CD4-positive, alpha-beta T cell treated with Interleukin-17A for 1 hour (primary cell): ENCODE data around the gene PLD3.

ENCODE experiments used
- DNase-seq: peaks from one replicate; pipeline ENCODE4 v3.0.0-alpha.2; 2020

PLD3 gene, protein sequence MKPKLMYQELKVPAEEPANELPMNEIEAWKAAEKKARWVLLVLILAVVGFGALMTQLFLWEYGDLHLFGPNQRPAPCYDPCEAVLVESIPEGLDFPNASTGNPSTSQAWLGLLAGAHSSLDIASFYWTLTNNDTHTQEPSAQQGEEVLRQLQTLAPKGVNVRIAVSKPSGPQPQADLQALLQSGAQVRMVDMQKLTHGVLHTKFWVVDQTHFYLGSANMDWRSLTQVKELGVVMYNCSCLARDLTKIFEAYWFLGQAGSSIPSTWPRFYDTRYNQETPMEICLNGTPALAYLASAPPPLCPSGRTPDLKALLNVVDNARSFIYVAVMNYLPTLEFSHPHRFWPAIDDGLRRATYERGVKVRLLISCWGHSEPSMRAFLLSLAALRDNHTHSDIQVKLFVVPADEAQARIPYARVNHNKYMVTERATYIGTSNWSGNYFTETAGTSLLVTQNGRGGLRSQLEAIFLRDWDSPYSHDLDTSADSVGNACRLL

DNA sequence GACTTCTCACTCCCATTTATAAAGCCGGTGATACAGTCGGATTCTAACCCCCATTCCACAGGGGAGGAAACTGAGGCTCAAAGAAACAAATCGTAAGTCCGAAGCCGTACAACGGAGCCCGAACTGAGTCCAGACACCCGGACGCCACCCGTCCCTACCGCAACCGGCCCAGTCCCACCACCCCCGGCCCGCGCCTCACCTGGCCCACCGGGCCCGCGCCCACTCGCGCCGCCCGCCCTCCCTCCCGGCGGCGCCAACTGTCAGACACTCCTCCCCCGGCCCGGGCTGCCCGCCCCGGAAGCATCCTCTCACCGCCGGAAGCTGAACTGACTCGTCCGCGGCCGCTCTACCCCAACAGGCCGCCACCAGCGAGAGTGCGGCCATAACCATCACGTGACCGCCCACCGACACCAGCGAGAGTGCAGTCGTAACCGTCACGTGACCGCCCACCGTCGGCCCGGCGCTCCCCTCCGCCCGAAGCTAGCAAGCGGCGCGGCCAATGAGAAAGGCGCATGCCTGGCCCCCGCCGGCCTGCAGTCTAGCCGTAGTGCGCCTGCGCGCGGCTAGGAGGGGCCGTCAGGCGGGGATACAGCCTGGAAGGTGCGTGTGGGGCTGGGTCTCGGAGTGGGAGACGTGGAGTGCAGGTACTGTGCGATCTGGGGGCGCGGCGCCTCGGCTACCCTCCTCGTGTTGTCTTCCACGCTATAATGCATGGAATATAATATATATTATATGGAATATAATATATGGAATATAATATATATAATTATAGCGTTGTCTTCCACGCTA lies at the start of gene PLD3, which contains the start of gene C19orf47:
Gene PLD3 (plus strand): TSS at position 571 of the 789 bp plus-strand sequence. CDS start 17,789 bp downstream, outside the sequence.
Gene C19orf47 (minus strand): TSS at position 273 of the 789 bp plus-strand sequence. CDS start 6,540 bp downstream, outside the sequence.
- peak; percentile 99 for DNase-seq

DNA sequence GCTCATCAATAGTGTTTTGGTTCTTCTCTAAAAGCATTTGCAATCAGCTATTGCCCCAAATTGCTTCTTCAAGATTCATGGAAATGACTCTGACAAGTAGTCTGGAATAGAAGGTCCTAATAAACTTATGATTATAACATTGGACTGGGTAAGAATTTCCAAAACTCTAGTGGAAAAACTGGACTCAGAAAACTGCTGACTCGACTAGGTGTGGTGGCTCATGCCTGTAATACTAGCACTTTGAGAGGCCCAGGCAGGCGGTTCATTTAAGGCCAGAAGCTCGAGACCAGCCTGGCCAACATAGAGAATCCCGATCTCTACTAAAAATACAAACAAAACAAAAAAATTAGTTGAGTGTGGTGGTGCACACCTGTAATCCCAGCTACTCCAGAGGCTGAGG lies 47.8 kb upstream of the PLD3 start:
- DNase-seq, result no peak

DNA sequence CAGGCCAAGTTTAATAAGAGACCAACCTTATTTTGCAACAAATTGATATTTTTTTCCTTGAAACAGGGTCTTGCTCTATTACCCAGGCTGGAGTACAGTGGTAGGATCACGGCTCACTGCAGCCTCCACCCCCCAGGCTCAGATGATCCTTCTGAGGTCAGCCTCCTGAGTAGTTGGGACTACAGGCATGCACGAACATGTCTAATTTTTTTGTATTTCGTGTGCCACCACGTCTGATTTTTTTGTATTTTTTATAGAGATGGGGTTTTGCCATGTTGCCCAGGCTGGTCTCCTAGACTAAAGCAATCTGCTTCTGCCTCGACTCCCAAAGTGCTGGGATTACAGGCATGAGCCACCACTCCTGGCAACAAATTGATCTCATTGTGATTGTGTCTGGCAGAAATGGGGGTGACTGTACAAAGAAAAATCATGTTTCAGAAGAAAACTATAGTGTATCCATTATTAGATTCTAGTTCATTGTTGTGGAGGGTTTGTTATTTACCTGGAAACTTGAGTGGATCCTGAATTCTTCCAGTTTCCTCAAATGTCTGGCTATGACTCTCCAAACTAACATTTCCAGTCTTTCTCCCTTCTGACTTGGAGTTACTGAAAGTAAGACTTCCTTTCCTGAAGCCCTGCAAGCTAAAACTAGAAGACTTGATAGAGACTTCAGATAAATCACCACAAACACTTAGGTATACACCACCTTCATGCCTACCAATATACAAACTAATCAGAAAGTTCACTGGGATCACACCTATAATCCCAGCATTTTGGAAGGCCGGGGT lies 46.1 kb upstream of the PLD3 start:
- no peak for DNase-seq

DNA sequence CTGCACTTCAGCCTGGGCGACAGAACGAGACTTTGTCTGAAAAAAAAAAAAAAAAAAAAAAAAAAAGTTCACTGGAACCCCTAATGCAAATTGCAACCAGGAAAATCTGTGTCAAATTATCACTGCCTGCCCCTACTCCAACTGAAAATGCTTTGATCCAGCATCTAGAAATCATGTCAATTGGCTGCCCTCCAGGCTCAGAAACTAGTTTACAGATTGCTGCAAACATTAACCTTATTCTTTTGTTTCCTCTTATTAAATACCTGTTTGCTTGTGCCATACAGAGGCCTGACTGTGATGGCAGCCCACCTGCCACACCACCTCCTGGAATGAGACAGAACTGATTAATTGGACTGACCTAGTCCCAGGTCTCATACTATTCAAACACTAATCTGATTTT lies 44.7 kb upstream of the PLD3 start:
- no peak for DNase-seq

DNA sequence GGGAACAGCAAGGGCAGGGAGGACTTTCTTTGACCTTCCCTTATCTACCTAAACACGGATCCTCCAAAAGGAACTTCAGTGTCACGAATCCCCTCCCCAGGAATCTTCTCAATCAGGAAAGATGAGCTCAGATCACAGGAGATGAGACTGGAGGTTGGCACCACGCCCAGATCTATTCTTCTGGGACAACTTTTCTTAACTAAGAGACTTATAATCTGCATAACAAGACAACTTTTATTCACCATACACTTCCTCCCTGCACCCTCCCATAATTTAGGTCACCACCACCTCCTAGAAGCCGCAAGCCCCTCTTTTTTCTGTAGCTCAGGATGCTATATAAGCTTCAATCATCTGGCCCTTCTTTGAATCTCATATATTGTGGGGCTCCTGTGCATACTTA lies 44.2 kb upstream of the PLD3 start:
- no peak for DNase-seq

DNA sequence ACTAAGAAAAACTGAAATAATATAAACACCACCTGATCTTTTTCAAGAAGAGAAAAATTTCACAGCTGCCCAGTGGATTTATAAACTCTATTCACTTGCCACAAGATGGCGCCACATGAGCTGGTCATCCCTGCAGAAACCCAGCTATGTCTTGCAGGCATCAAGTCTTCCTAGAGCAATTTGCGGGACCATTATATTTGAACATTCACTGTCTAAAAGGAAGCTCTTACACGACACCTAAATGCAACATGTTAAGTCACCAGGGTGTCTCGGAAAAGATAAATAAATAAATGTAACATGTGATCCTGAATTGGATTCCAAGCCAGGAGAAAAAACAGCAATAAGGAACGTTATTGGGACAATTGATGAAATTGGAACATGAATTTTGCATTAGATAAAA lies 43.1 kb upstream of the PLD3 start:
- DNase-seq, result peak; percentile 78

DNA sequence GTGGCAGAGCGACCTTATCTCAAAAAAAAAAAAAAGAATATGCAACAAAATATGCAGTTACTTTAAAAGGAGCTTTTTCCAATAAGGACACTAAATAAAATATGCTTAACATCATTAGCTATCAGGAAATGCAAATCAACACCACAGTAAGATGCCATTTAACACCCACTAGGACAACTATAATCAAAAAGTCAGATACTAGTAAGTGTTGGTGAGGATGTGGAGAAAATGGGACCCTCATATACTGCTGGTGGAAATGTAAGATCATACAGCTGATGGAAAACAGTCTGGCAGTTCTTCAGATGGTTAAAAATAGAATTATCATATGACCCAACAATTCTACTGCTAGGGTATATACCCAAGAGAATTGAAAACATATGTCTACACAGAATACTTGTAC lies 38.8 kb upstream of the PLD3 start:
- DNase-seq, result no peak

DNA sequence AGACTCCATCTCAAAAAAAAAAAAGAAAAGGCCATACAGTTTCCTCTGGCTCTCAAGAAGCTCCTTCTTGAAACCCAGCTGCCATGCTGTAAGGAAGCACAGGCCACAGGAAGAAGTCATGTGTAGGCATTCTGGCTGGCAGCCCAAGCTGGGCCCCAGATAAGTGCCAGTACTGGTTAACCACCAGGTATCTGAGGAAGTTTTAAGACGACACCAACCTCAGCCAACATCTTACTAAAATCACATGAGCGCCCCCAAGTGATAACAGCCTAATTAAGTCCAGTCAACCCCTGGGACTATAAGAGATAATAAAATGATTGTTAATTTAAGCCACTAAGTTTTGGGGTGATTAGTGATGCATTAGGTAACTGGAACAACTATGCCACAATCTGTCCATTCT lies 36.0 kb upstream of the PLD3 start:
- DNase-seq, result no peak

DNA sequence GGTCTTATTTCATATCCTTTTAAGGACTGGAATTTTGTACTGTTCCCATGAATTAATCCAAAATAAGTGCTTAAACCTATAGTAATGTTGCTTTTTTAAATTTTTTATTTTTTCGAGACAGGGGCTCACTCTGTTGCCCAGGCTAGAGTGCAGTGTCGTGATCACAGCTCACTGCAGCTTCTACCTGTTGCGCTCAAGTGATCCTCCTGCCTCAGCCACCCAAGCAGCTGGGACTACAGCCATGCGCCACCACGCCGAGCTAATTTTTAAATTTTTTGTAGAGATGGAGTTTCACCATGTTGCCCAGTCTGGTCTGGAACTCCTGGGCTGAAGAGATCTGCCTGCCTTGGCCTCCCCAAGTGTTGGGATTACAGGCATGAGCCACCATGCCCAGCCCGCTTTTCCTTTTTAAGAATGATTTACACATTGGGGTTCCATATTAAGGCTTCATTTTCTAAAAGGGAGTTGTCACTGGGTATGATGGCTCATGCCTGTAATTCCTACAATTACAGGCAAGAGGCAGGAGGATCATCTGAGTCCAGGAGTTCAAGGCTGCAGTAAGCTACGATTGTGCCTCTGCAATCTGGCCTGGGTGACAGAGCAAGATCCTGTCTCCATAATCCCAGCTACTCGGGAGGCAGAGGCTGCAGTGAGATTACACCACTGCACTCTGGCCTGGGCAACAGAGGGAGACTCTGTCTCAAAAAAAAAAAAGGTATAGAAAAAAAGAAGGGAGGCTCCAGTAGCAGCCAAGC lies 35.1 kb upstream of the PLD3 start:
- DNase-seq, result no peak

DNA sequence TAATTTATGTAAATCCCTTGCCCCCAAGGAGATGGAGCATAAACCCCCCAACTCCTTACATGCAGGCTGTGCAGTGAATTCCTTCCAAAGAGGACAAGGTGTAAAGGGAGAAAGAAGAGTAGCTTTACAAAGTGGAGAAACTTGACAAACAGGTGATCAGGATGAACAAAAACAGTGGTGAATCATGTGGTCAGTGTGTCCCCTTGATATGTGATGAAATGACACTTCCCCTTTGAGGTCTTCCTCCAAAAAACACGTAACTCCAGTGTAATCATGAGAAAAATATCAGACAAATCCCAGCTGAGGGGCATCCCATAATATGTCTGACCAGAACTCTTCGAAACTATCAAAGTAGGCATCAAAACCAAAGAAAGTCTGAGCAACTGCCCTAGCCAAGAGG lies 33.8 kb upstream of the PLD3 start:
- DNase-seq, result no peak

DNA sequence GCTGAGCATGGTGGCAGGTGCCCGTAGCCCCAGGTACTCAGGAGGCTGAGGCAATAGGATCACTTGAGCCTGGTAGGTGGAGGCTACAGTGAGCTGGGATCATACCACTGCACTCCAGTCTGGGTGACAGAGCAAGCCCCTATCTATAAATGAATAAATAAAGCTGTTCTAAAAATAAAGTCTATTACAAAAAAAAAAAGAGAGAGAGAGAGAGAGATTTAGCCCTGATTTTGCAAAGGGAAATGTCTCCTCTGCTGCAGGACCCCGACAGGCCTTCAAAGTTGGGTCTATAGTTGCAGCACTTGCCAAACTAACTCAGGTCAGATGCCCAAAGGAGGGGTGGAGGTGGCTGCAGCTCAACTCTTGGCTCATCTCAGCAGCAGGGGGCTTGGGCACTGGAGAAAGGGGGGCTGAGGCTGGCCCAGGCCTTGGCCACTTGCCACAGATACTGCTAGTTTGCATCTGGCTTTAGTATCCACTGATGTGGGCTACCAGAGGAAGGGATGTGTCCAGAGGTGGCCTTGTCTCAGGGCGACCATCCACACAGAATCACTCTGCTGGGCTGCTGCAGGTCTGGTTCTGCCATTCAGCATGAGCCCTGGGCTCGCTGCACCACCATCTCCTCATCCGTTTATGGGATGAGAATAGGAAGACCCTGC lies 32.6 kb upstream of the PLD3 start:
- no peak for DNase-seq

DNA sequence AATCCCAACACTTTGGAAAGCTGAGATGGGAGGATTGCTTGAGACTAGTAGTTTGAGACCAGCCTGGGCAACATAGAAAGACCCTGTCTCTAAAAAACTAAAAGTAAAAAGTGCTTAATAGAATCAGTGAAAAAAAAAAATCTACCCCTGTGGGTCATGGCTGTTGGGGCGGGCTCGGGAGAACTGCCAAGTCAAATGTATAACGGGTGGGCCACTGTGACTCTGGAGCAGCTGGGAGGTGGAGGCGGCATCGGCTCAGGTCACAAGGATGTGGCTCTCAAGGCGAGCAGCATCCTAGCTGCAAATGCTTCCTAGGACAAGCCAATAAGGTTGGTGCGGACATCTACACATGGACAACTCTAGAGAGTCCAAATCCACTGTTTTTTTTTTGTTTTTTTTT lies 31.2 kb upstream of the PLD3 start:
- no peak for DNase-seq

DNA sequence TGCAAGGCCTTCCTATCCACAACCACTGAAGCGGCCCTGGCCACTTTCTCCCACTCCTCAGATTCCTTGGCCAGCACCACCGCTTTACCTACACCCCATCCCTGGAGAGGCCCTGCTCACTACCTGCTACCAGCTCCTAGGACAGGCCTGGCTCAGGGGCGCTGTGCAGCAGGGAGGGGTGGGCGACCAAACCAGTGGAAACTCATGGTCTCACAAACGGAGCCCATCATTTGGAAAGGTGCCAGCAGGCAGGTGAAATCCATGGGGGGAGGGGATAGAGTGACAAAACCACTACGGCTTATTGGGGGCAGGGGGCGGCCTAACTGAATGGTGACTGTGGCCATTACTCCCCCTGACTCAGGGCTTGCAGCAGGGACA lies 27.9 kb upstream of the PLD3 start:
- no peak for DNase-seq

DNA sequence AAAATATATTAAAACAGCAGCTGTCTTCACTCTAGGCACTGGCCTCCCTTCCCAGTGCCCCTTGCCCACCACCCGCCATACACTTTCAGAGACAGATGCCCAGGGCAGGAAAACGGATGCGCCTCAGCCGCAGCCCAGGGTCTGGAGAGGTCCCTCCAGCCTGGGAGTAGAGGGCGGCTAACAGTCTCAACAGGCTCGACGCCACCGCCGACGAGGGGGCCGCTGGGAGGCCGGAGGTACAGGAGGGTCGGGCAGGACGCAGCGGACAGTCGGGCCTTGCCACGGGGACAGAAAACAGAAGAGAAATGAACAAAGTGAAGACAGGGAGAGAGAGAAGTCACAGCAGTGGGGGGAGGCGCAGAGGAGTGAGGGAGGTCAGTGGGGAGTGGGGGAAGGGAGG lies 27.4 kb upstream of the PLD3 start:
- no peak for DNase-seq

DNA sequence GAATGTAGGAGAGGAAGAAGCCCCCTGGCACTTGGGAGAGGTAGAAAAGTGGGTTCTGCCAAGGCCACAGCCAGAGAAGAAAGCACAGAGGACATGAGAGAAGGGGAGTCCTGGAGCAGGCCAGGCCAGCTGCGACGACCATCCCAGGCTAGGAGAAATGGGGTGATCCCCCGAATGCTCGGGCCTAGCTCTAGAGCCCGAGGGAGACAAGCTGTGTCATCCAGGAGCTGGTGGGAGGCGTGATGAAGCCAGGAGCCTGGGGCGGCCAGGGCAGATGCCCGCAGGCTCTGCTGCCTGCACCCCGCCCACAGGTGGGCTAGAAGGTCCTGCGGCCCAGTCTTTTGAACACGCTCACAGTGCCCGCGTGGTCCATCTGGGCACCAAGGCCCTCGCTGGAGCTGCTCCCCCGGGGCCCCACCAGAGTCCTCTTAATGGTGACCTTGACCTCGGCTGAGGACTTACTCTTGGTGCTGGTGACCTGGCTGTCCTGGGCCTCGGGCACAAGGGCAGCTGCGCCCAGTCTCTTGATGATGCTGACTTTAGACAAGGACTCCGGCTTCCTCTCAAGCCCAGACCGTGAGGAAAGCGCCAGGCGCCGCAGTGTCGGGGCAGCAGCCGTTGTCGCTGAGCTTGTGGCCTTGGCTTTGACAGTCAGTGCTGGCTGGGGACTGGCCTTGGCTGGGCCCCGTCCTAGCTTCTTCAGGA lies 26.8 kb upstream of the PLD3 start:
- no peak for DNase-seq

DNA sequence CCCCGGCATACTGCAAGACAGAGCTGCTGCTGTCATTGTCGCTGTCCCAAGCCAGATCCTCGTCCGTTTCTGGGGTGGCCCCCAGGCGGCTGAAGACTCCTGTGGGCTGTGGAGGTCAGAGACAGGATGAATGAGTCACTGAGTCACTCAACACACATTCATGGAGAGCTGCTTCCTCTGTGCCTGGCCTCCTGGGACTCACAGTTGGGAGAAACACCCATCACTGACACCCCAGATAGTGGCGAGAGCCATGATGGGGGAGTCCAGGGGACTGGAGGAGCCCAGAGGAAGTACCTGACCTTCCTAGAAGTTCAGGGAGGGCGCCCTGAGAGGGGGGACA lies 26.3 kb upstream of the PLD3 start:
- no peak for DNase-seq

DNA sequence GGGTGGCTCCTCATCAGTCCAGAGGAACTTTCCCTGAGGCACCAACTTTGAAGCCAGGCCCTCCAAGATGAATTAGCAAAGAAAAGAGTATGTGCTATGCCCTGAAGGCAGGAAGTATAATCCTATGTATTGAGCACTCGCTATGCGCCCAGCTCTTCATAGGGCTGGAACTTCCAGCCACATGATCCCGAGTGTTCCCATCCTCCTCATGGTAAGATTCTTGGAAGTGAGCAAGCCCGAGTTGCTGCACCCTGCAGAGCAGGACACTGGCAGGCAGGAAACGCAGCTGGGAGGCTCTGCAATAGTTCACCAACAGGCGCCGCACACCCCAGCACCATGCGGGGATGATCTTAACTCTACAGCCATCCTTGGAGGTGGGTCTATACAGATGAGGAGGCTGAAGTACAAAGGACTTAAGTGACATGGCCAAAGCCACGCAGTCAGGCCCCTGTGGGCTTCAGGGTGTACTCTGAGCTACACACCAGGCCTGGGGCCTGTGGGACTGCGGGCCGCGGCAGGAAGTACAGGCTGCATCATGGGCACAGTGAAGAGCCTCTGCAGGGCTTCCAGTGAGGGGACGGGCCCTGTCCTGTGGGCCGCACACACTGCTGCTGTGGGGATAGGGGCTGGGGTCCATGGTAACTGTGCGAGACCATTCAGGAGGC lies 25.4 kb upstream of the PLD3 start:
- DNase-seq, result no peak

DNA sequence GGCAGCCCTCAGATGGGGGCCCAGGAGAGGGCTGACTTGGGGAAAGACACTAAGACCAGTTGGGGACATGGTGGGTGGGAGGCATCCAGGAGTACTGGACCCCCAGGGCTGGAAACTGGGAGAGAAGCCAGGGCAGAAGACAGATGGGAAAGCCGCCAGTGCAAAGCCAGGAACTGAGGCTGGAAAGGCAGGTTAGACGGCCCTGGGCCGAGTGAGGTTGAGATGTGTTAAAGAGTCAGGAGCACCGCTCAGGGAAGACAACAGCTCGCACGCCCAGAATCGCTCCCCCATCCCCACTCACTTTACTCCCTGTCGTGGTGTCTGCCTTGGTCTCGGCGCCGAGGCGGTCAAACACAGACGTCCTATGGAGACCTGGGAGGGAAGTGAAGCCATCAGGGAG lies 24.8 kb upstream of the PLD3 start:
- DNase-seq, result no peak

DNA sequence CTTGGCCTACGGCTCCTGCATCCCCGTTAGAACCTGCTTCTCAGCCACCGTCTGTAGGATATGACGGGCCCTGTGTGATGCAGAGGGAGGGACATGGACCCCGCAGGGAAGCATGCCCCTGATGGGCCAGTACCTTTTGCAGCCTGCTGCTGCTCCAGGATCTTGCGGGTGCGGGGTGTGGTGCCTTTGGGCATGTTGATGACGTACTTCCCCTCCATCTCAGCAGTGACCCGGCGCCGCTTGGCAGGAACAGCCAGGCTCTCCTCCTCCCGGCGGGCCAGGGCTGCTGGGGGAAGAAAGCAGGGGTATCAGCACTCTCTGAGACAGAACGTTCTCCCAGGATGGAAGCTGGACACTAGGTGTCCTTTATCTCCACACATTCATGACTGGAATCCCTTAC lies 22.3 kb upstream of the PLD3 start:
- no peak for DNase-seq

DNA sequence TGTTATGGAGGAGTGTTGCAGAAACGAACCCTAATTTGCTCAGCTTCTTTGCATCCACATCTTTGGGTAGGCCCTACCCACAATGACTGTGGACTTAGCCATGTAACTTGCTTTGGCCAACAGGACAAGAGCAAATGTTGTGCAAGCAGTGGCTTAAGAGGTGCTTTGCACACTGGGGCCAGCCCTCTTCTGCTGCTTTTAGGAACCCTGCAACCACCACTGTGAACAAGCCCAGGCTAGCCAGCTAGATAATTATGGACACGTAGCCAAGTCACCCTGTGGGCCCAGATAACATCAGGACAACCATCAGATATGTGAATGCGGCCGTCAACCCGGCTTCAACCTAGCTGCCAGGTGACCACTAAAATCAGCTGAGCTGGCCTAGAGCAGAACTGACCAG lies 17.4 kb upstream of the PLD3 start:
- no peak for DNase-seq

DNA sequence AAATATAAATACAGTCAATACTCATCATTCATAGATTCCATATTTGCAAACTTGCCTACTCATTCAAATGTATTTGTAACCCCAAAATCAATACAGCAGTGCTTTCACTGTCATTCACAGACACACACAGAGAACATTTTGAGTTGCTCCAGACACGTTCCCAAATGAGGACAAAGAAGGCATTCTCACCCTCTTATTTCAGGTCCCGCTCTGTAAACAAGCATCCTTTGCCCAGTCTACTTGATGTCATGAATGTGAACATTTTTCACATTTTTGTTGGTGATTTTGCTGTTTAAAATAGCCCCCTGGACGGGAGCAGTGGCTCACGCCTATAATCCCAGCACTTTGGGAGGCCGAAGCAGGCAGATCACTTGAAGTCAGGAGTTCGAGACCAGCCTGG lies 15.8 kb upstream of the PLD3 start:
- no peak for DNase-seq
